ENCODE results near the gene CTTN. TPM values are rescaled to one million over a fixed set of nuclear protein-coding genes. Genes with fewer than 3 reads are reported as not detected.
"Not testable (repeated sequence)": the region's sequence is repeated elsewhere in the genome, so short reads cannot be mapped to it uniquely, and the experiment has no call there.

CTTN gene
- total RNA-seq, 1 donor from 2014 or later, result 313 TPM

DNA sequence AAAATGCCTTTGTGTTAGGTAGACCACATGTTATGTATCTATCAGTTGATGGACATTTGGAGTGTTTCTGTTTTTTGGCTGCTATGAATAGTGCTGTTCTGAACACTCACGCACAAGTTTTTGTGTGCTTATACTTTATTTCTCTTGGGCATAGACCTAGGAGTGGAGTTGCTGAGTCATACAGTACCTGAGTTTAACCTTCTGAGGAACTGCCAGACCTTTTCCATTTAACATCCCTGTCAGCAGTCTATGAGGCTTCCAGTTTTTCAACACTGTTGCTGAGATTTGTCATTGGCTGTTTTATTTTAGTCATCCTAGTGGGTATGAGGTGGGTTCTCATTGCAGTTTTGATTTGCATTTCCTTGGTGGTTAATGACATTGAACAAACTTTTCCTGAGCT lies 4.4 kb downstream of the CTTN start:
- no peak for TF ChIP-seq CTCF (IDR thresholded peaks at IDR 0.05)
- Mint-ChIP-seq H3K27me3 (ENCODE audit: unreplicated experiment) (no peaks in the 10 kb centered on the region), H3K4me3 (ENCODE audit: unreplicated experiment) (no peak overlapping the region), H3K4me1 (ENCODE audit: unreplicated experiment) (peaks cover 18% of the 10 kb centered on the region), H3K36me3 (ENCODE audit: unreplicated experiment) (peaks cover 15% of the 10 kb centered on the region), H3K27ac (ENCODE audit: unreplicated experiment) (no peak overlapping the region), H3K9me3 (ENCODE audit: unreplicated experiment) (no peaks in the 10 kb centered on the region)
- no peak for DNase-seq (ENCODE audit: extremely low spot score, unreplicated experiment)

DNA sequence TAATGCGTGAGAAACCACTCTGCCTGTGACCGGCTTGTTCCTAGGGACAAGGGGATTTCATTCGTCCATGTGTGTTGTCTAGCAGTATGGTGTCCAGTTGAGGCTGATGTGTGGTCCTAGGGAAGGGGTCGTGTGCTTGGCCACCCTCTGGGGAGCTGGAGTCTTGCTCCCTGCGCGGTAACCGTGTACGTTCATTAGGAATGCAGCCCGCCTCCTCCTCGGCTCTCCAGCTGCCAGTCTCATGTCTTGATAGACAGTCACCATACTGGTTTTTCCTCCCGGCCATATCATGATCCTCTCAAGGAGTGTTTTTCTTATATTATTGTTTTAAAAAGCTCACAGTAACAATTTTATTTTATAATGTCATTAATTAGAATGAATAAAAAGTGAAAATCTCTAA lies 5.9 kb downstream of the CTTN start:
- TF ChIP-seq CTCF (IDR thresholded peaks at IDR 0.05), result no peak
- no peak for DNase-seq (ENCODE audit: extremely low spot score, unreplicated experiment)
- peaks cover 25% of the 10 kb centered on the region for H3K36me3 Mint-ChIP-seq (ENCODE audit: unreplicated experiment)
- peaks cover 15% of the 10 kb centered on the region for H3K4me1 Mint-ChIP-seq (ENCODE audit: unreplicated experiment)
- no peaks in the 10 kb centered on the region for H3K9me3 Mint-ChIP-seq (ENCODE audit: unreplicated experiment)
- no peak overlapping the region for H3K27ac Mint-ChIP-seq (ENCODE audit: unreplicated experiment)
- no peaks in the 10 kb centered on the region for H3K27me3 Mint-ChIP-seq (ENCODE audit: unreplicated experiment)
- no peak overlapping the region for H3K4me3 Mint-ChIP-seq (ENCODE audit: unreplicated experiment)

DNA sequence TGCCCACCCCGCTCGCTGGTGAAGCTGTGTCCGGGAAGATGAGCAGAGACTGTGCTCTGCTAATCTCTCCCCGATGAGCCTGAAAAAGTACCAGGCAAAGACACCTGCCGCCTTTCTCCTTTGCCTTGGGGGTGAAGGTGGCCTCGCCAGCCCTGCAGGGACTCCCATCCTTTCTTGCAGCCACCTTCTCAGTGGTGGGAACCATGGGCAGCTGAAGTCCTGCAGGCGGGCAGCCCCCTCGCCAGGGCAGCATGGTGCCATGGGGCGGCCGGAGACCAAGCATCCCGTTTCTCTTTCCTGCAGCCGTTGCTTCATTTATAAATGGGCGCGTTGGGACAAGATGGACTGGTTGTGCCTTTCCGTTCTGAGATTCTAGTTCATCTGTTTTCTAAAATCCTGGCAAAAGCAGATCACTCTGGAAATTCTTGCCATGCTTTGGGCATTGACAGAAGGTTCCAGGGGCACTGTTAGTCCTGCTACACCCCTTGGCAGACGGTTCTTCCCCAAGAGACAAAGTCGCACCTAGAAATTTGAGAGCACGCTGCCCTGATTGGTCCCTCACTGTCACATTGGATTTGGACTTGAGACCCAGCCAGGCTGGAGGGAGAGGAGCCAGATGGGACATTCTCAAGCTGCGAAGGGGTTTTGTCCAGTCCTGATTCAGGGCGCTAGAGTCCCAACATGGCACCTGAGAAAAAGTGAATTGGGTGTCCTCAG lies 7.5 kb downstream of the CTTN start:
- H3K9me3 Mint-ChIP-seq (ENCODE audit: unreplicated experiment), result no peaks in the 10 kb centered on the region
- no peak overlapping the region for H3K4me3 Mint-ChIP-seq (ENCODE audit: unreplicated experiment)
- no peak for TF ChIP-seq CTCF (IDR thresholded peaks at IDR 0.05)
- DNase-seq (ENCODE audit: extremely low spot score, unreplicated experiment), result no peak
- no peaks in the 10 kb centered on the region for H3K27me3 Mint-ChIP-seq (ENCODE audit: unreplicated experiment)
- peaks cover 37% of the 10 kb centered on the region for H3K36me3 Mint-ChIP-seq (ENCODE audit: unreplicated experiment)
- no peak overlapping the region for H3K27ac Mint-ChIP-seq (ENCODE audit: unreplicated experiment)
- peaks cover 6% of the 10 kb centered on the region for H3K4me1 Mint-ChIP-seq (ENCODE audit: unreplicated experiment)

DNA sequence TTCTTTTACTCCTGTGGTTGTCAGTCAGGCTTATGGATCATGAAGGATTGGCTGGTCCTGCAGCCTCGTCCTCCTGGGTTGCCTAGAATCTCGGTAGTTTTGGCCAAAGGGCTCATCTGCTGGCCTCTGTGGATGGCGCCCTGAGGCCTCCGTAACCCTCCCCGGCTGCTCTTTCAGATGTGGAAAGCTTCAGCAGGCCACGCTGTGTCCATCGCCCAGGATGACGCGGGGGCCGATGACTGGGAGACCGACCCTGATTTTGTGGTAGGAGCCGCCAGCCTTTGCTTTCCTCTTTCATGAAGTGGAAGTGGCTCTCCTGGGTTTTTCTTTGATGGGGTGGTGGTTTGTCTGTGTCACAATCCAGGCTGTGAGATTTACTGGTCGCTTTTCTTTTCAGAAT lies 8.8 kb downstream of the CTTN start:
- Mint-ChIP-seq H3K9me3 (ENCODE audit: unreplicated experiment) (no peaks in the 10 kb centered on the region), H3K4me3 (ENCODE audit: unreplicated experiment) (no peak overlapping the region), H3K4me1 (ENCODE audit: unreplicated experiment) (peaks cover 4% of the 10 kb centered on the region), H3K27ac (ENCODE audit: unreplicated experiment) (no peak overlapping the region), H3K27me3 (ENCODE audit: unreplicated experiment) (no peaks in the 10 kb centered on the region), H3K36me3 (ENCODE audit: unreplicated experiment) (peaks cover 39% of the 10 kb centered on the region)
- no peak for TF ChIP-seq CTCF (IDR thresholded peaks at IDR 0.05)
- no peak for DNase-seq (ENCODE audit: extremely low spot score, unreplicated experiment)

GRCh38 chr11:70407814-70408213 lies 9.5 kb downstream of the CTTN start:
- Mint-ChIP-seq H3K27me3 (ENCODE audit: unreplicated experiment) (no peaks in the 10 kb centered on the region), H3K9me3 (ENCODE audit: unreplicated experiment) (no peaks in the 10 kb centered on the region), H3K4me3 (ENCODE audit: unreplicated experiment) (no peak overlapping the region), H3K36me3 (ENCODE audit: unreplicated experiment) (peaks cover 44% of the 10 kb centered on the region), H3K27ac (ENCODE audit: unreplicated experiment) (no peak overlapping the region), H3K4me1 (ENCODE audit: unreplicated experiment) (no peaks in the 10 kb centered on the region)
- no peak for TF ChIP-seq CTCF (IDR thresholded peaks at IDR 0.05)
- no peak for DNase-seq (ENCODE audit: extremely low spot score, unreplicated experiment)

DNA sequence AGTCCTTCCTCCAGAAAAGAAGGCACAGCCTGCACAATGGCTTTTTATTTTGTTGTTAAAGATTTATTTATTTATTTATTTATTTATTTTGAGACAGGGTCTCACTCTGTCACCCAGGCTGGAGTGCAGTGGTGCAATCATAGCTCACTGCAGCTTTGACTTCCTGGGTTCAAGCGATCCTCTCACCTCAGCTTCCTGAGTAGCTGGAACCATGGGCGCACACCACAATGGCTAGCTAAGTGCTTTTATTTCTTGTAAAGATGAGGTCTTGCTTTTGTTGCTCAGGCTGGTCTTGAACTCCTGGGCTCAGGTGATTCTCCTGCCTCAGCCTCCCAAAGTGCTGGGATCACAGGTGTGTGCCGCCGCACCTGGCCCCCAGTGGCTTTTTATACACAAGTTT lies 10.0 kb downstream of the CTTN start:
- not testable (repeated sequence) for H3K27me3 Mint-ChIP-seq (ENCODE audit: unreplicated experiment); H3K4me3 Mint-ChIP-seq (ENCODE audit: unreplicated experiment); H3K4me1 Mint-ChIP-seq (ENCODE audit: unreplicated experiment); DNase-seq (ENCODE audit: extremely low spot score, unreplicated experiment); H3K9me3 Mint-ChIP-seq (ENCODE audit: unreplicated experiment); H3K27ac Mint-ChIP-seq (ENCODE audit: unreplicated experiment)
- H3K36me3 Mint-ChIP-seq (ENCODE audit: unreplicated experiment), result peaks cover 46% of the 10 kb centered on the region
